HG03280 (cell line): Measurements from ENCODE around the gene SAMM50.

Experiments
- ATAC-seq: cut with Tn5 transposase; IDR thresholded peaks from one replicate; pipeline ENCODE4 v1.9.1; 2021; ENCODE audit warnings: mild to moderate bottlenecking, moderate library complexity; ENCODE audit not compliant: unreplicated experiment

SAMM50 gene

DNA sequence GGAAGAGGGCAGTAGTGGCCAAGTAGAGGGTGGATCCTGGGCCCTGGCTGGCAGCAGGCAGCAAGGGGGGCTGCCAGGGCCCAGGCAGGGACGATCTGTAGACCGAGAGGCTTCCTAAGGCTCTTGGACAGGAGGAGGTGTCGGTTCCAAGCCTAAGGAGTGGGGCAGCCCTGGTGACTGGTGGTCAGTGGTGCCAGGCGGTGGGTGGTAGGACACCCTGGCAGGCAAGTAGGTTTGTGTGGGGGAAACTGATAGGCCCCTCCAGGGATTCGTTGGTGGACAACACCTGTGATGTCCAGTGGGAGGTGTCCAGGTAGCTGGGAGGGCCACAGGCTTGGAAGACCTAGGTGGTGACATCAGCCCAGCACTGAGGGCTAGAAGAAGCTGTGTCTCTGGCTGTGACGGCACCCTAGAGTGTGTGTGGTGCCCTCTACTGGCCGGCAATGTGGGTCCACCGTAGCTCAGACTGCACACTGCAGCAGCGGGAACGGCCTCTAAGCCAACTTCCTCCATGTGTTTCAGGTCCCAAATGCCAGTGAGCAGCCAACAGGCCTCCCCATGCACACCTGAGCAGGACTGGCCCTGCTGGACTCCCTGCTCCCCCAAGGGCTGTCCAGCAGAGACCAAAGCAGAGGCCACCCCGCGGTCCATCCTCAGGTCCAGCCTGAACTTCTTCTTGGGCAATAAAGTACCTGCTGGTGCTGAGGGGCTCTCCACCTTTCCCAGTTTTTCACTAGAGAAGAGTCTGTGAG lies 9.4 kb upstream of the SAMM50 start:
- no peak for ATAC-seq

DNA sequence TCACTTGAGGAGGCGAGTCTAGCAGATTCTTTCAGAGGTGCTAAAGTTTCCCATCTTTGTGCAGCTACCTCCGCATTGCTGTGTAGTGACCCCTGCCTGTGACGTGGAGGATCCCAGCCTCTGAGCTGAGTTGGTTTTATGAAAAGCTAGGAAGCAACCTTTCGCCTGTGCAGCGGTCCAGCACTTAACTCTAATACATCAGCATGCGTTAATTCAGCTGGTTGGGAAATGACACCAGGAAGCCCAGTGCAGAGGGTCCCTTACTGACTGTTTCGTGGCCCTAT lies 8.9 kb upstream of the SAMM50 start:
- no peak for ATAC-seq

DNA sequence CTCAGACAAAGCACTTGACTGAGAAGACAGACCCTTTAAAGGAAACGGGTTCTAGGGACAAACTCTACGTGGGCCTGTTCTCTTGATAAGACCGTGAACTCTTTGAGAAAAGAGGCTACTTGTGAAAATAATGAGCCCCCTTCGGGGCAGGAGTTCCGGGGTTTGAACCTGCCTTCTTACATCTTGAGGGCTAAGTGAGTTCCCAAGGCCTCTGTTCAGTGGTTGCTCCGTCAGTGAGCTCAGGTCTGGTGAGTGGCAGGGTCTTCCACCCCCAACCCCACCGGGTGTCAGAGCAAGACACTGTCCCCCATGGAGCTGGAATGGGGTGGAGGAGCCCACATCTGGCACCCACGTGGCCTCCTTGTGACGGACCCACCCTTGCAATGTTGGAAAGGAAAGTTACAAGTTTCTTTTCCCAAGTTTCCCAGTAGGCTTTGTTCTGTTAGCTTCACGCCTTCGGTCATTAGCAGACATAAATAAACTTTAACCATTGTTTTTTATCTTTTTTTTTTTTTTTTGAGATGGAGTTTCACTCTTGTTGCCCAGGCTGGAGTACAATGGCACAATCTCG lies 6.3 kb upstream of the SAMM50 start:
- no peak for ATAC-seq

DNA sequence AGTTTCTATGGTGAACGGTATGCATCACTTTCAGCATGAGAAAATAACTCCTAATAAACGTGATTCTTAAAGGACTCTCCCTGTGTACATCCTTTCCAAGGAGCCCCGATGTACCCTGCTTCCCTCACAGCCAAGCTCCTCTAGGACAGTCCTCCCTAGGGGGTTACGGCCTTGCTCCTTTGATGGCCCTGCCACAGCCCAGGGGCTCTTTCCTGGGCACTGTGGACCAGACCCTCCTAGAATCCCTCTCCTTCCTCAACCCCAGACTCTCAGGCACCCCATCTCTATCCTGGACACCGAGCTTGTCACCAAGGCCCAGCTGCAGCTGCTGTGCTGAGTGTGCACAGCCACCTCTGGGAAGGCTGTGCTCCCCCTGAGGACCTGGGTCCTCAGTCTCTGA lies 3.9 kb upstream of the SAMM50 start:
- no peak for ATAC-seq

DNA sequence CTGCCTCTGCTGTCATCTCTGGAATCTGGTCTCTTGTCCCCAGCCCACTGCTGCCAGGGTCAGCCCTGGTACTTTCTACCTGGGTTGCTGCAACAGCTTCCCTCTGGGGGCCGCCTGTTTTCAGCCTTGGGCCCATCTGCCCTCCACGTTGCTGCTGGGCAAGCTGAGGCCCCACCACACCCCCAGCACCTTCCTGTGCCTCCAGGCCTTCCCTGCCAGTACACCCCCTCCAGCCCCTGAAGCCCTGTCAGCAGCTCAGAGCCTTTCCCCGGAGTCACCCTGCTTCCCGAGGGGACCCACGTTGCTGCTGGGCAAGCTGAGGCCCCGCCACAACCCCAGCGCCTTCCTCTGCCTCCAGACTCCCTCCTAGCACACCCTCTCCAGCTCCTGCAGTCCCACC lies 3.3 kb upstream of the SAMM50 start:
- ATAC-seq, result no peak

DNA sequence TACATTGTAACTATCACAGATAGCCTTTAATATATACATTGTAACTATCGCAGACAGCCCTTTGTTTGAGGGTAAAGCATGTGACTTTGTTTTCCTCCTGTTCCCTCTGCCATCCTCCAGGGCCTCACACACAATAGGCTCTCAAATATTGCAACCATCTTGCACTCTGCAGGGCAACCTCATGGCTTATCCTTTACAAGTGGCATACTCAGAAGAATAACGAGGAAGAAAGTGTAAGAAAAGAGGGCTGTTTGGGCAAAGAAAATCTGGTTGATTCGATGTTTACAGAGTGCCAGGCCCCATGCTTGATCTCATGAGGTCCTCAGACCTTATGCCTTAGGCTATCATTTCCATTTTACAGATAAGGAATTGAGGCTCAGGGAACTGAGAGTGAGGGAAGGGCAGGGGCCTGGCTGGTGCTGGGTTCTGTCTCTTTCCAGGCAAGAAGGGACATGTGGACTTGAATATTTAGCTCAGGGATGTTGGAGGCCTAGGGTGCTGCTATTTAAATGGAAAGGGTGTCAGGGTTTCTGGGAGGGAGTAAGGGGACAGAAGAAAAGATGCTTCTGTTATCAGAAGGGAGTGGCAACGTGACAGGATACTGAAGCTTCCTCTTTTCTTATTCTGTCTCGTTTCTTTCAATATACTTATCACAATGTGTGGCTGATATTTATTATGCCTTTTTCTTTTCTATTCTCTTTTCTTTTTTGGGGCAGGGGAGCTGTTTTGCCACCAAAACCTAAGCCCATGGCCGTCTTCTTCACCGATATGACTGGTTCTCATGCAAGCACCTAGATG lies 1.1 kb upstream of the SAMM50 start:
- ATAC-seq, result no peak

DNA sequence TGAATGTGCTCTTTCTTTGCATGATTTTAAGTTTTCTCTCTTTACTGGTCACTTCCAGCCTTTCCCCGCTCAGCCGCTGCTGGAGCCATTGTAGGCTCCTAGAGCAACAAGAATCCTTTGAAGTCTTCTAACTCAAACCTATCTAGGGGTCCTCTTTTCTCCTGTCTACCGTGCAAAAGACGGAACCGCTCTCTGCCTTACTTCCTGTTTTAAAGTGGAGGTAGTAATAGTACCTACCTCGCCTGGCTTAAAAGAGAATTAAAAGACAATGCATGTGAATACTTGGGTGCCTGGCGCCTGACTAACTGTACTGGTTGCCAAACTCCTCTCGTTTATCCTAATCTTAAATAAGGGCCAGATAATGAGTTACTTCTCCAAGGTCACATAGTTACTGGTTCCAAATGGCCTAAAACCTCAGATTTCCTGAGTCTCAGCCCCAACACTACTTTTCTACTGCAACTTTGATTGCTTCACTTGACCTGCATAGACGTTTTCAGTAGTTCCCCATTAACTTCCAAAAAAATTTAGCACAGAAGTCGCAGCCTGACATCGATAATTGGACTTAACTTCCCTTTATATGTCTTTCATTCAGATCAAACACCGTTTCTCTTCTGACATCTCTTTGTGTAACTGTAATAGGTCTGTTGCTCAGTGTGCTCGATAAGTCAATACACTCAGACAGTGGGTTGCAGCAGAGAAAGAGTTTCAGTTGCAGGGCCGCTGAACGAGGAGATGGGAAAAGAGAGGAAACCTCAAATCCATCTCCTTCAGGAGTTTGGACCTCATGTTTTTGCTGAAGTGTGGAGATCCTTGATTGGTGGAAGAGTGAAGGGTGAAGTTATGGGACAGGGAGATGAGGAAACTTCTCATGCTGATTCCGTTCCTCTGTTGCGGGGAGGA lies 891 bp downstream of the SAMM50 start:
- no peak for ATAC-seq

DNA sequence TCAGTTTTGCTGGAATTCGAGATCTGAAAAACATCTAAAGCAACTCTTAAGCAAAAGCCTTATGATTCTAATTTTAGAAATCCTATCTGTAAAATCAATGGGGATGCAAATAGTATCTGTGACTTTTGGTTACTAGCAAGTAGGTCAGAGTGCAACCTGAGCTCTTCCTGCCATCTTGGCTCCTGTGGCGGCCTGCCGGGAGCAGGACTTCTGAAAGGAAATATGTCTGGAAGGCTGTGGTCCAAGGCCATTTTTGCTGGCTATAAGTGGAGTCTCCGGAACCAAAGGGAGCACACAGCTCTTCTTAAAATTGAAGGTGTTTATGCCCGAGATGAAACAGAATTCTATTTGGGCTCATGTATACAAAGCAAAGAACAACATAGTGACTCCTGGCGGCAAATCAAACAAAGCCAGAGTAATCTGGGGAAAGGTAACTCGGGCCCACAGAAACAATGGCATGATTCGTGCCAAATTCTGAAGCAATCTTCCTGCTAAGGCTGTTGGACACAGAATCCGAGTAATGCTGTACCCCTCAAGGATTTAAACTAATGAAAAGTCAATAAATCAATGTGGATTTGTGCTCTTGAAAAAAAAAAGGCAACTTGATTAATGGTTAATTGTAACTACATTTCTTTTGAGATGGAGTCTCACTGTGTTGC lies 1.7 kb downstream of the SAMM50 start:
- ATAC-seq, result no peak

DNA sequence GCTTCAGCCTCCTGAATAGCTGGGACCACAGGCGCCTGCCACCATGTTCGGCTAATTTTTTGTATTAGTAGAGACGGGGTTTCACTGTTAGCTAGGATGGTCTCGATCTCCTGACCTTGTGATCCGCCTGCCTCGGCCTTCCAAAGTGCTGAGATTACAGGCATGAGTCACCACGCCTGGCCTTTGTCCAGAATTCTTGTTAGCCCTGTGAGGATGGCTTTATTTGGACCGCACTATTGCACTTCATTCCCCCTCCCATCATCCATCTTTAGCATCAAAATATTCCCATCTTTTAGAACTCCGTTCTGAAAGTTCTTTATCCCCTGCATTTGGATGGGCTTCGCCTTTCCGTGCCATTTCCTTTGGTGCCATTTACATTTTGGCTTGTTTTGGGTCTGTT lies 2.6 kb downstream of the SAMM50 start:
- no peak for ATAC-seq

DNA sequence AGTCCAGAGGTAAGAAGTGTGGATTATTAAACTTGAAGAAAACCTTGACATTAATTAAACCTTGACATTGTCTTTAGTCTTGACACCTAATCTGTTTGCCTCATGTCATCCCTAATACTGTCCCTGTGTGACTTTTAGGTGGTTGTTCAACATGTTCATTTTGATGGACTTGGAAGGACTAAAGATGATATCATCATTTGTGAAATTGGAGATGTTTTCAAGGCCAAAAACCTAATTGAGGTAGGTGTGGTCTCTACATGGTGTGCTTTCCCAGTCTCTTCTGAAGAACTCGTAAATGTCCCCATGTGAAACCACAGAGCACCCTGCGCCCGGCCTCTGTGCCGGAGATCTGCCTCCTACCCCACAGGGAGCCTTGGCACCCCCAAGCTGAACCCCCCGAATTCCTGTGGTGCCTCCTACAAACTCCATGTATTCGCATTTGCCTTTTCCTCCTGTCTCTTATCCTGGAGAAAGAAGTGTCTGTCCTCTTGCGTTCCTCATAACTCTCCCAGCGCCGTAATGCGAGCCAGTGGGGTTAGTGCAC lies 9.1 kb downstream of the SAMM50 start:
- no peak for ATAC-seq

DNA sequence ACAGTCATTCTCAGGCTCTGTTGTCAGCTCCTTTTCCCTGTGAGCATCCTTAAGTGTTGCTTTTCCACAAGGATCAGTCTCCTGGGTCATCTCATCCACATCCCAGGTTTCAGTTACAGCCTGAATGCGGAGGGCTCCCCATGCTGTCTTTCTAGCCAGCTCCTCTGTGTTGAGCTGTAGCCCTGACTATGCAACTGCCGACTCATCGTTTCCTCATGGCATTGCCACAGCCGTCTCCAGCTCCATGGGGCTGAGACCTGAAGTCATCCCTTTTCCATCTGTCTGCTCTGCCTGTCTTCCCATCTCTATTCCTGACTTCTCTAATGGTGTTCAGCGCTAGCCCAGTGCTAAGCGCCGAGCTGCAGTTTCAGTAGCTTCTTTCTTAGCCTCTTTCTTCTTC lies 11.8 kb downstream of the SAMM50 start:
- ATAC-seq, result no peak

DNA sequence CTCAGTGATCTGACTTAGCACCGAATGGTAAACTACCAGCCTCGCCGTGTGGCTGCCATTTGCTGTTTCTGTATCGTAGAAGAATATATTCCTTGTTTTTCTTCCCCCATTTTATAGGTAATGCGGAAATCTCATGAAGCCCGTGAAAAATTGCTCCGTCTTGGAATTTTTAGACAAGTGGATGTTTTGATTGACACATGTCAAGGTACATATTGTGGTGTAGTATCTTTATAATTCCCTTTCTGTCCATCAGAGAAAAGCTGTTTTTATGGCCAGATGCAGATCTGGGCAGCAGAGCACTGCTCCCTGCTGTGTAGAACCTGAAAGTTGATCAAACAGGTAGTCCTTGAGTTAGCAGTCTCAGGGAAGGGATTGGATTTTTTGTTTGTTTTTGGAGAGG lies 13.4 kb downstream of the SAMM50 start:
- no peak for ATAC-seq

DNA sequence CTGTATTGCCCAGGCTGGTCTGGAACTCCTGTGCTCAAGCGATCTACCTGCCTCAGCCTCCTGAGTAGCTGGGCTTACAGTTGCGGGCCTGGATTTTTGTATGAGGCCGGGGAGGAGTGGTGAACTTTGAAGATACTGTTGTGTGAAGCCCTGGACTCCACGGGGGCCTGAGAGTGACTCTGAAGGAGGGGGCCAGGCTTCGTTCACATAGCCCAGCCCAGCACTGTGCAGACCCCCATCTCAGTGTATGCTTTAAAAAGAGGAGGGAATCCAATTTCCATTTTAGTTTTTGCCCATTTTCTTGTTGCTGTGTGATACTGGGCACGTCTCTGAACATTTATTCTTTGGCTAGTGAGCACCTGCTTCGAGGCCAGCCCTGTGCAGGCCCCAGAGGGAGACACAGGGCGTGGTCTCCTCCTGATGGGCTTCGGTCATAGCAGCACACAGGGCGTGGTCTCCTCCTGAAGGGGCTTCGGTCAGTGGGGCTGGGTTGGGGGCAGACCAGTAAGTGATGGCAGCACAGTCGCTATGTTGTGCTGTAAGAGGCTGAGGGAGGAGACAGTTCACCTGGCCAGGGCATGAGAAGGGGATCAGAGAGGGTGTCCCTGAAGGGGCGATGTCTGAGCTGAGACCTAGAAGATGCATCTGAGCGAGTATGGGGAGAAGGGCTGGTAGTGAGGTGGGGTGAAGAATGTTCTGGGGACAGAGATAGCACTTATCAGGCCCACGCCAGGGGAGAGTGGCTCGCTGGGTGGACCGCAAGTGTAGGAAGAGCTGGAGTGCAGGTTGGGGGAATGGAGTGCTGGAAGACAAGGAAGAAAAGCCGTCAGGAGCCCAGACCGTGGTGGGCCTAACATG lies 14.0 kb downstream of the SAMM50 start:
- ATAC-seq, result no peak

DNA sequence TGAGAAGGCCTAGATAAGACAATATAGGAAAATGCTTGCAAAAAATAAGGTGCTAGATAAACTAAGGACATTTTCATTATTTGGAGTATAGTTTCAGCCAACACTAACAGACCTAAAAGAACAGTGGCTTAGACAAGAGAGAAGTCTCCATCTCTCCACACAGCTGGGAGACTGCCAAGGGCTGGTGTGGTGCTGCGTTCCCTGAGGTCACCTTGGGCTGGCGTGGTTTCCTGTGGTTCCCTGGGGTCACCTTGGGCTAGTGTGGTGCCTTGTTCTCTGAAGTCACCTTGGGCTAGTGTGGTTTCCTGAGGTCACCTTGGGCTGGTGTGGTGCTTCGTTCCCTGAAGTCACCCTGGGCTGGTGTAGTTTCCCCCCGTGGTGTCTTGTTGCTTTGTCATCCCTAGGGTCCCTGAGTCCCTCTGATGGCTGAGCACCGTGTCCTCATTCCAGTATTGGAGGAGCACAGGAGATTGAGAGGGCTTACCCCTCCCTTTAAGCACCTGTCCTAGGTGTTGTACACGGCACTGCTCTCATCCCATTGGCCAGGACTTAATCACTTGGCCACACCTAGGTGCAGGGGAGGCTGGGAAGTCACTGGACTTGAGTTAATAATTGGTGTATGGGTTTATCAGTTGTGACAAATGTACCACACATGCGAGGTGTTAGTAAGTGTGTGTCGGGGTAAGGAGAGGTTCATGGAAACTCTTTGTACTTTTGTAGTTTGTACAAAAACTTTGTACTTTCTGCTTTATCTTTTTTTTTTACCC lies 14.9 kb downstream of the SAMM50 start:
- no peak for ATAC-seq

DNA sequence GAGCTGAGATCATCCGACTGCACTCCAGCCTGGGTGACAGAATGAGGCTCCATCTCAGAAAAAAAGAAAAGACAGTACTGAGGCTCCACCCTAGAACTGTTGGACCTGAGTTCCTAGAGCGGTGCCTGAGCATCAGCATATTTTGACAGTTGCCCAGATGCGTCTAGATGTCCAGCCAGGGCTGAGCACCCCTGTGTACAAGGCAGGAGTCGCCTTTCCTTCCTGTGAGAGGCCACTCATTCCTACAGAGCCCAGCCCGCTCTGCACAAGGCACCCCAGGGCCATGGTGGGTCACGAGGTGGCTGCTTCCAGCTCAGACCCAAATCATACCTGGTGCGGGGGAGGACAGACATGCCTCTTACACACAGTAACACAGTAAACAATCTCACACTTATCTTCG lies 15.9 kb downstream of the SAMM50 start:
- no peak for ATAC-seq

DNA sequence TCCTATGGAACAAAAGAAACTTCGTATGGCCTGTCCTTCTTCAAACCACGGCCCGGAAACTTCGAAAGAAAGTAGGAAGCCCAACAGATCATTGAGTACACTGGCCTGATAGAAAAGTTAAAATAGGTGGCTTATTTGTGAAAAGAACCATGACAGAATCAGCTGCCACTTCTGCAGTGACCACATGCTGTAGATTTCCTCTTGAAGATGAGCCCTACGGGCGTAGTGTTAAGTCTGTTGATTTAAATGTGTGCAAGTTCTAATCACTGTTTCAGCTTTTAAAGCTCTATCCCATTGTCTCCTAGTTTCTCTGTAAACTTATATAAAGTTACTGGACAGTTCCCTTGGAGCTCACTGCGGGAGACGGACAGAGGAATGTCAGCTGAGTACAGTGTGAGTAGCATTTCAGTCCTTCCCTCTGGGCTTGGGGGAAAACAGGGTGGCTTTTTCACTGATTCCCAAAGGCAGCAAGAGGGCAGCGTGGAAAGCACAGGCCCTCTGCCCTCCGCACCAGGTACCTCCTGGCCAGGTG lies 17.8 kb downstream of the SAMM50 start:
- ATAC-seq, result no peak

DNA sequence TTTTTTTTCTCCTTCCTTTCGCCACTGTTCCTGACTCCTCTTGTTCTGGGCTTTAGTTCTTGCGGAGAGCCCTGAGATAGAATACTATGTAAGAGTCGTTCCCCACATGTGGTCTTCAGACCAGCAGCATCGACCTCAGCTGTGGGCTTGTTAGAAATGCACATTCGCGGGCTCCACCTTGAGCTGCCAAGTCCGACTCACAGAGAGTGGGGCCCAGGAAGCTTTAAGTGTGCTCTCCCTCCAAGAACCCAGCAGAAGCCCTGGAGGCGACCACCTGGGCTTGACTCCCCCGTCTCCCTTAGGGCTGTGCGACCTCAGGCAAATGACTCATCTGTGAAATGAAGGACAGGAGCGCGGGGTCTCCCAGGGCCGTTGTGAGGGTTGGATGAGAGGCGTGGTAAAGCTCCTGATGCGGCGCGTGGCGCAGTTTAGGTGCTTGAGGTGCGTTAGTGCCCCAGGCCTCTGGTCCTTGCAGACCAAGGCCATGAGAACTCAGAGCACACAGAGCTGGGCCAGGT lies 18.8 kb downstream of the SAMM50 start:
- ATAC-seq, result no peak

DNA sequence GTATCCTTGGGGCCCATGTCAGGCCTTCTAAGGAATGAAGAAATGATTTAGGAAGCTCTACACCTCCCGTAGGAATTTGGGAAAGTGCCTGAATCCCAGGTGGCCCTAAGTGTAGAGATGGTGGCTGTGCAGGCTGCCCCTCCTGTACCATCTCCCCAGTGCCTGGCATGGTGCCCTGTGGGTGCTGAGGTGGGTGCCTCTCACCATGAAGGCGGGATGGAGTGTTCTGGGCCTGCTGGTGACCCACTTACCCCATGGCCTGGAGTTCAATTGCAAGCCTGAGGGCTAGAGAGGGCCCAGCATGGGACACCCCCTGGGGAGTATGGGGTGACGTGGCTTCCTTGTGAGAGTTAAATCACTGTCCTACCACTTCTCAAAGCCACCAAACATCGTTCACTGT lies 19.8 kb downstream of the SAMM50 start:
- ATAC-seq, result no peak
